KBM-7 (cell line): ENCODE measurements around the gene TXNDC16.

Source experiments
- DNase-seq: peaks from one replicate; pipeline ENCODE4 v3.0.0-alpha.2; 2015
- in situ Hi-C: fragments of 300-500 bp; cut with MboI; formaldehyde crosslinking; loops from 2 replicates; pipeline ENCODE4 v1.14.3; 2020; ENCODE audit warnings: low sequenced_read_pairs, low pct_unique_long_range_greater_than_20kb, mixed read lengths

TXNDC16 gene

DNA sequence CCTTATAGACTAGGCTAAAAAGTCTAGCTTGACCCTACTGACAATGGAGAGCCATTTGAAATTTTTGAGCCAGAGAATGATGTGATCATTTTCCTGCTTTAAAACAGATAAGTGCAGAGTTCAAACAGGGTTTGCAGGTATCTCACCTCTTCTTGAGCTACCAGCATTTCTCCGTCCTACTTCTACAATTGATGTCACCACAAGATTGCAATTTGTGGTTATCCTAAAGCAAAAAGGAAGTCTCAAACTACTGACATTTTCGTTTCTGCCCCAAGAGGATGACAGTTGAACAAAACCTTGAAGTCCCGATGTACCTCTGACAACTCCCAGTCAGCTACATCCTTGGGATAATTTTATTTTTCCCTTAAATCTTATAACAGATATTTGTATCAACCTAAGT, 151.5 kb downstream of the TXNDC16 start:
- peak; percentile 30 for DNase-seq
- in situ Hi-C loops: no loop called here

DNA sequence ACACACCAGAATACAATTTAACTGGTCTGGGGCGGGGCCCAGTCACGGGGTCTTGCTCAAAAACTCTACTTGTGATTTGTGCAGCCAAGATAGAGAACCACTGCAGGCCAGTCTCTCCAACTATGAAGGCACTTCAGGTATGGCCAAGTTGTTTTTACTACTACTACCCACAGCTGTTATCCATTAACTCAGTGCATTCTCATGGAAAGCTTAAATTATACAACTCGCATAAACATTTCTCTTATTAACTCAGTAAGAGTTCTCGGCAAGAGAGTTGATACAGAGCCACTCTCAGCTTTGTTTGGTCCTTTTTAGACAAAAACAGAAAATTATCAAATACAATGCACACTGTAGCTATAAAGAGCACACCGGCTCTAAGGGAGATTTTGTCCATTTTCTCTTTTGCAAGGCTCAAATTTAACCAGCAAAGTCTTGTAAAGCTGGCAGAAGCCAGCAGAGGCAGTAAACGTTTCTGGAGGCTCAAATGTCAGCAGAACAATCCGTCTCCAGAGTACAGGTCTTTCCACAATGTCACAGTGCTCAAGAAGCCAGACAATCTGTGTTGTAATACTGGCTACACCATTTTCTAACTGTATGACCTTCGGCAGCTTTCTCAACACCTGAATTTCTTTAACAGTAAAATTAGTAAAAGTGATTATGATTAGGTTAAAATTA, 152.2 kb downstream of the TXNDC16 start:
- in situ Hi-C loops: no loop called here
- no peak for DNase-seq

DNA sequence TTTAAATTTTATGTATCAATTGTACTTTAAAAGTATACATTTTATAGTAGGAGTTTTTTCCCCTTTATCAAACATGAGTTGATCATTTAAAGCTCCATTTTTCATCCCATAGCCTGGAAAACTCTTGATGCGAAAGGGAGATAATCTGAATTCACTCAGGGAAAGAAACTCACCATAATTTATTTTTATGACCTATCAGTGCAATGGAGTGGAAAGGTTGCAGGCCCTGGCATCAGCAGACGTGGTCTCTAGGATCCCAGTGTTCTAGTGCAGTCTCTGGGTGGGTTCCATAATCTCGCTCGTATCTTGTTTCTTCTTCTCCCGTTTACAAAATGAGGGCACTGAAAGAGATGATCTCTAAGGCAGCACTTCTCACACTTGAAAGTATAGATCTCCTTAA, 153.2 kb downstream of the TXNDC16 start:
- in situ Hi-C loops: no loop called here
- no peak for DNase-seq

DNA sequence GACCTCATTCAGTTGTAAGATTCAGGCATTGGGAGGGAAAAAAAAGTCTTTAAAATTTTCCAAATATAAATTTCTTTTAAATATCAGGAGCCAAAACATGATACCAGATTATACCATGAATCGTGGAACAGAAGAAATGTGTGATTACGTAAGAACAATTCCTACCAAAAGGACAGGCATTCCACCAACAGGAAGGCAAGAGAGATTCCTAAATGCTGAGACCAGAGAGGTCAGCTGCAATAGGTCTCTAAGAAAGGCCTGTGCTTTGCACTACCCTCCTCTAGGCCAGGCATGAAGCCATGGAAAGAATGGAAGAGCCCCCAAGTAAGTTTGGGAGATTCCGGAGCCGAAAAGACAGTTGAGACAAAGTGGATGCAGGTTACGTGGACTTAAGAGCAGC, 154.5 kb downstream of the TXNDC16 start:
- in situ Hi-C loops: no loop called here

DNA sequence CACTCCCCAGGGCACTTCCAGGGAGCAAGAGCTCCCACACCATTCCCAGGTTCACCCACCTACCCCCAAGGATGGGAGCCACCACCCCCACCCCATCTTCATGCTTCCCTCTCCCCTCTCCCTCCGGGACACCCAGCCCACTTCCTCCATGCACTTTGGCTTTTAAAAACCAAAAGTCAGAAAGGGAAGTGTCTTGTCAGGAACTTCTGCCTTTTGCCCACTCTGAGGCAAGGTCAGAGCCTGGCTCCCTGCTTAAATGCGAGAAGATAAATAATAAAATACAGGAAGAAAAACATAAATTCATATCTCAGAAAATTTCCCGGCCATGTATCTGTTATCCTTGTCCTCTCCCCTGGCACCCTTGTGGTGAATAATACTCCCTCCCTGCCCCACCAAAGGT, 156.6 kb downstream of the TXNDC16 start:
- DNase-seq: peak; percentile 40
- in situ Hi-C loops: no loop called here

More for the DNA sequence above, 154.5 kb downstream of the TXNDC16 start:
- DNase-seq: no peak

DNA sequence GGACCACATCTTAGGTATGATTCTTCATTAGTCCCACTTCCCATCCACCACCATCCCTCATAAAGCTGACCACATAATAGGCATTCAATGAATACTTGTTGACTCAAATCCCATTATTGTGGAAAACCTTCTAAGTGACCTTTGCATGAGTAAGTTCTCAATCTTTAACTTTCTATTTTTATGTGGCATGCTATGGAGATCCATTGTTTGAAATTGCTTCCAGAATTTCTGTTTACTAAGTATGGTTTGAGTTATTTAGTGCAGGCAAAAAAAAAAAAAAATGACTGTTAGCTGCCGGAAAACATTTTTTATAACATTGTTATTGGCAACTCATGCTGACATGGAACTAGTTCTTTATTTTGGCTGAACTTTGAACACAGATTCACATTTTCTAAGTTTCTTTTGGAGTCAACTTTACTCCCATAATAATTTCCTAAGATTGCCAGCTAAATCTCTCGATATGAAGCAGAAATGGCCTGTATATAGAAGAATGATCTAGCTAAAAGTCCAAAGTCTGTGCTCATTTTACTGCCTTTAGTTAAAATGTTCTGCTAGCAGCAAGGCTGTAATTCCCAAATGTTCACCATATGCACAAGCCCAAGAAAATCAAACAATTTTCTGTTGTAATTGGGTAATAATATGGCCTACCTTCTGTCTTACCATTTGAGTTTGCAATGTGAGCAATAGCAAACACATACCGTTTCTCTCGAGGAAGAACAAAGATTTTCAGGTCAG, 160.3 kb downstream of the TXNDC16 start:
- no peak for DNase-seq
- in situ Hi-C loops: no loop called here
